Progenitor cell of endocrine pancreas (in vitro differentiated cells): Measurements from ENCODE around the gene COX6B2. TPM values are rescaled to one million over a fixed set of nuclear protein-coding genes. Genes with fewer than 3 reads are reported as not detected.

Experiments used
- DNase-seq: peaks from one replicate; pipeline ENCODE4 v3.0.0; 2021; ENCODE audit warnings: low spot score; ENCODE audit not compliant: unreplicated experiment
- H3K27ac Mint-ChIP-seq: 2 replicates; pipeline ENCODE4 v1.8.0; 2021; ENCODE audit warnings: mild to moderate bottlenecking, moderate library complexity, mixed read lengths
- H3K27me3 Mint-ChIP-seq: 2 replicates; pipeline ENCODE4 v1.8.0; 2021; ENCODE audit warnings: mixed read lengths
- H3K36me3 Mint-ChIP-seq: 2 replicates; pipeline ENCODE4 v1.8.0; 2022; ENCODE audit warnings: mixed read lengths; ENCODE audit not compliant: insufficient read depth
- H3K4me1 Mint-ChIP-seq: 2 replicates; pipeline ENCODE4 v1.8.0; 2021; ENCODE audit warnings: low read depth, mixed read lengths
- H3K4me3 Mint-ChIP-seq: 2 replicates; pipeline ENCODE4 v1.8.0; 2021; ENCODE audit warnings: low read depth, mild to moderate bottlenecking, moderate library complexity, mixed read lengths
- H3K9me3 Mint-ChIP-seq: 2 replicates; pipeline ENCODE4 v1.8.0; 2021; ENCODE audit warnings: low read depth, mixed read lengths
- total RNA-seq: library from RNA; stranded (reverse); gene quantifications from 2 replicates; pipeline ENCODE4 v1.2.1, GENCODE V29; 2021
- TF ChIP-seq, protein P1 (sequence below): fragments of 200-600 bp; sonication (generic); IDR thresholded peaks from one replicate; pipeline ENCODE4 v1.5.0; 2021; ENCODE audit warnings: antibody characterized with exemption, mild to moderate bottlenecking; ENCODE audit not compliant: unreplicated experiment

The COX6B2 gene
- total RNA-seq, 1 donor from 2014 or later = not detected

DNA sequence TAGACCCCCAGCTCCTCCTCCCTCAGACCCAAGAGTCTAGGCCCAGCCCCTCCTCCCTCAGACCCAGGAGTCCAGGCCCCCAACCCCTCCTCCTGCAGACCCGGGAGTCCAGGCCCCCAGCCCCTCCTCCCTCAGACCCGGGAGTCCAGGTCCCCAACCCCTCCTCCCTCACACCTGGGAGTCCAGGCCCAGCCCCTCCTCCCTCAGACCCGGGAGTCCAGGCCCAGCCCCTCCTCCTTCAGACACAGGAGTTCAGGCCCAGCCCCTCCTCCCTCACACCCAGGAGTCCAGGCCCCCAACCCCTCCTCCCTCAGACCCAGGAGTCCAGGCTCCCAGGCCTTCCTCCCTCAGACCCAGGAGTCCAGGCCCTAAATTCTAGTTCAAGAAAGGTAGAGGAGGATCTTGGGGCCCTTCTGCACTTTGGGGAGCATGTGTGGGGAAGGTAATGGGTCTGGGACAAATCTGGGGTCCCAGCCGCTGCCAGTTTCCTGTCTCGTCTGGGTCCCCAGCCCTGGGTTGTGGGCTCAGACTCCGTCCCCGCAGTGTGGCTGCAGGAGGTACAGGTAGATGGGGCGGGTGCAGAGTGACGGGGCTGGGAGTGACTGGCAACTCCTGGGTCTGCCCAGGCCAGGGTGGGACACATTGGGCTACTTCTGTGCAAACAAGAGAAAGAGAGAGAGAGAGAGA lies 18.9 kb upstream of the COX6B2 start:
- Mint-ChIP-seq H3K9me3 (no peaks in the 10 kb centered on the region), H3K27me3 (peaks cover 42% of the 10 kb centered on the region), H3K4me3 (no peak overlapping the region), H3K4me1 (peaks cover 18% of the 10 kb centered on the region), H3K27ac (peak overlapping the region; percentile 32), H3K36me3 (peaks cover 1% of the 10 kb centered on the region)
- TF ChIP-seq, protein P1, sequence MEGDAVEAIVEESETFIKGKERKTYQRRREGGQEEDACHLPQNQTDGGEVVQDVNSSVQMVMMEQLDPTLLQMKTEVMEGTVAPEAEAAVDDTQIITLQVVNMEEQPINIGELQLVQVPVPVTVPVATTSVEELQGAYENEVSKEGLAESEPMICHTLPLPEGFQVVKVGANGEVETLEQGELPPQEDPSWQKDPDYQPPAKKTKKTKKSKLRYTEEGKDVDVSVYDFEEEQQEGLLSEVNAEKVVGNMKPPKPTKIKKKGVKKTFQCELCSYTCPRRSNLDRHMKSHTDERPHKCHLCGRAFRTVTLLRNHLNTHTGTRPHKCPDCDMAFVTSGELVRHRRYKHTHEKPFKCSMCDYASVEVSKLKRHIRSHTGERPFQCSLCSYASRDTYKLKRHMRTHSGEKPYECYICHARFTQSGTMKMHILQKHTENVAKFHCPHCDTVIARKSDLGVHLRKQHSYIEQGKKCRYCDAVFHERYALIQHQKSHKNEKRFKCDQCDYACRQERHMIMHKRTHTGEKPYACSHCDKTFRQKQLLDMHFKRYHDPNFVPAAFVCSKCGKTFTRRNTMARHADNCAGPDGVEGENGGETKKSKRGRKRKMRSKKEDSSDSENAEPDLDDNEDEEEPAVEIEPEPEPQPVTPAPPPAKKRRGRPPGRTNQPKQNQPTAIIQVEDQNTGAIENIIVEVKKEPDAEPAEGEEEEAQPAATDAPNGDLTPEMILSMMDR = no peak
- no peak for DNase-seq

DNA sequence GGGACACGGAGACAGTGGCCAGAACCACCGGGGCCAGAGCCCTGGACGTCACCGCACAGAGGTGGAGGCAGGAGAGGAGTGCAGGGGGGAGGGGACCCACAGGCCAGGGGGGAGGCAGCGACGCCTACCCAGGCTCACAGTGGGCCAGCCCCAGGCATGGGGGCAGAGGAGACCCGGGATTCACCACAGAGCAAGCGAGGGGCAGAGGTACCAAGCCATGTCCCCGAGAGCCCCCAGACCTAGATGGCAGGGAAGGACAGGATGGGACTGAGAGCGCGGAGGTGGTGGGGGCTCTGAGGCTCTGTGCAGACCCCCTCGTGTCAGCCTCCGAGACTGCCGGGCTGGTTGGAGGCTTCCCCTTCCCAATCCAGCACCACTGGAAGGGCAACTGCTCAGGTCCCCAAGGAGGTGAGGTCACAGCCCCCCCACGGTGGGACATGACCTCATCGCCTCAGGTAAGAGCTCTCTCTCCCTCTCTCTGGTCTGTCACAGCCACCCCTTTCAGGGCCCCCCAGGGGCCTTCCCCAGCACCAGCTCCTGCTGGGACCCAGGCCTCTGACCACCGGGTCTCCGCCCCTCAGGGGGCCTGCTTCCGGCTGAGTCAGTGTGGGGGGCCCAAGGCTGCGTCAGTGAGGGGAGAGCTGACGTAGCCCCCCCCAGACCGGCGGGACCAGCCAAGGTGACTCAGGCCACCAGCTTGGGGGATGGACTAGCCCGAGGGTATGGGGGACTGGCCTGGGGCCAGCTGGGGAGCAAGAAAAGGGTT lies 18.0 kb upstream of the COX6B2 start:
- H3K4me1 Mint-ChIP-seq = peaks cover 16% of the 10 kb centered on the region
- H3K27ac Mint-ChIP-seq = no peak overlapping the region
- H3K36me3 Mint-ChIP-seq = peaks cover 1% of the 10 kb centered on the region
- H3K9me3 Mint-ChIP-seq = no peaks in the 10 kb centered on the region
- H3K4me3 Mint-ChIP-seq = no peak overlapping the region
- peaks cover 45% of the 10 kb centered on the region for H3K27me3 Mint-ChIP-seq
- DNase-seq = no peak
- TF ChIP-seq, protein P1 = no peak

DNA sequence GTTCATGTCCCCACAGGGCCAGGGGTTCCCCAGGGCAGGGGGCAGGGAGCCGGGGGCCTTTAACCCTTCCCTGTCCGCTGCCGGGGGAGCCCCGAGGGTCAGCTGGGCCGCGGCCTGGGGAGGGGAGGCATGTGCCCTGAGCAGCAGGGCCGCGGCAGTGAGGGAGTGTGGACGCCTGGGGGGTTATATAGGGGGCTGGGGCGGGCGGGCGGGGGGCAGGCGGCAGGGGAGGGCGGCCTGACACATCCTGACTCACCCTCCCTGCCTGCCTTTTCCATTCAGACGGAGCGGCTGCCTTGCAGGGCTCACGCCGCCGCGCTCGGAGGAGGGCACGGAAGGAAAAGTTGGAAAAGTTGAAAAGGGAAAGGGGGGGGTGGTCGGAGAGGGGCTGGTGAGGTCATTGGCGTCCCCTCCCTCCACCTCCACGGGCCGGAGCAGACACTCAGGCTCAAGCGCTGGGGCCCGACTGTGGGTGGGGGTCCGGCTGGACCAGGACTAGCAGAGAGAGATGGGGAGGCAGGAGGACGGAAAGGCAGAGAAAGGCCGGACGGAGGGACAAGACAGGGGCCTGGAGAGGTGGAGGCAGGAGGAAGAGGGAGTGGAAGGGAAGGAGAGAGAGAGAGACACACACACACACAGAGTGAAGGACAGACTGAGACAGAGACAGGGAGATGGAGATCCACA lies 15.9 kb upstream of the COX6B2 start, which contains the start of gene IL11:
Gene IL11 (minus strand): TSS at position 159 of the 684 bp plus-strand sequence. CDS start 153 bp downstream, at position 6.
- no peaks in the 10 kb centered on the region for H3K9me3 Mint-ChIP-seq
- H3K36me3 Mint-ChIP-seq = peaks cover 1% of the 10 kb centered on the region
- H3K4me3 Mint-ChIP-seq = peak within 1 kb of the TSS; percentile 29
- no peak for DNase-seq
- no peak within 1 kb of the TSS for H3K27ac Mint-ChIP-seq
- H3K27me3 Mint-ChIP-seq = peaks cover 50% of the 10 kb centered on the region
- peaks cover 11% of the 10 kb centered on the region for H3K4me1 Mint-ChIP-seq
- TF ChIP-seq, protein P1 = no peak

DNA sequence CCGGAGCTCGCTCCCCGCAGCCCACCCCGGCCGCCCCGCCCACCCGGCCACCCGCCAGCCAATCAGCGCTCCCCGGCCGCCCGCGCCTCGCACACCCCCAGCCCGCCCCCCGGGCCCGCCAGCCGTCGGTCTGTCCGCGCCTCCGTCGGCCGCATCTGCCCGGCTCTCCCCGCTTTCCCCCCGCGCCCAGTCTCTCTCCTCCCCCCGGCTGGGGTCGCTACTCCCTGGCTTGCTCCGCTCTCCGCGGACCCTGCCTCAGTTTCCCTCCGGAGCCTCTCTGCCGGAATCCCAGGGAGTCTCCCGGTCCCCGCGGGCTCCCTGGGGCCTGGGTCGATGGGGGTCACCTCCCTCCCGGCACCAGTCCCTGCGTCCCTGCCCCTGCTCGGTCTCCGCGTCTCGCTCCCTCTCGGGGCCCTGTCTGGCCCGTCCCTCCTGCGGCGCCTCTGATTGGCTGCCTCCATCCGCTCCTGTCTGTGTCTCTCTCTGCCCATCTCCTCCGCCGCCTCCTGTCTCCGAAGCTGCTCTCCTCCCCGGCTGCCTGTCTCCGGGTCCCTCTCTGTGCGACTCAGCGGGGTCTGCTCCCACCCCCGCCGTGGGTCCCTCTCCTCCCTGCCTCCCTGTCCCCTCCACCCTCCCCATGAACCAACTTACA lies 15.3 kb upstream of the COX6B2 start:
- no peak for DNase-seq
- Mint-ChIP-seq H3K4me1 (peaks cover 11% of the 10 kb centered on the region), H3K27ac (no peak overlapping the region), H3K27me3 (peaks cover 53% of the 10 kb centered on the region), H3K9me3 (no peaks in the 10 kb centered on the region), H3K36me3 (peaks cover 1% of the 10 kb centered on the region), H3K4me3 (peak overlapping the region; percentile 29)
- TF ChIP-seq, protein P1 = no peak
